ENCODE measurements around the gene XRCC6. TPM values are rescaled to one million over a fixed set of nuclear protein-coding genes. Genes with fewer than 3 reads are reported as not detected.
A peak's percentile ranks its signal among the peaks of the same experiment; 100 is the strongest.

The XRCC6 gene
- total and polyA plus RNA-seq, 9 of the 15 experiments (the other 6 are each of a cell fraction or from before 2014, with no cell fraction given), result 151 to 440 (median 318) TPM

DNA sequence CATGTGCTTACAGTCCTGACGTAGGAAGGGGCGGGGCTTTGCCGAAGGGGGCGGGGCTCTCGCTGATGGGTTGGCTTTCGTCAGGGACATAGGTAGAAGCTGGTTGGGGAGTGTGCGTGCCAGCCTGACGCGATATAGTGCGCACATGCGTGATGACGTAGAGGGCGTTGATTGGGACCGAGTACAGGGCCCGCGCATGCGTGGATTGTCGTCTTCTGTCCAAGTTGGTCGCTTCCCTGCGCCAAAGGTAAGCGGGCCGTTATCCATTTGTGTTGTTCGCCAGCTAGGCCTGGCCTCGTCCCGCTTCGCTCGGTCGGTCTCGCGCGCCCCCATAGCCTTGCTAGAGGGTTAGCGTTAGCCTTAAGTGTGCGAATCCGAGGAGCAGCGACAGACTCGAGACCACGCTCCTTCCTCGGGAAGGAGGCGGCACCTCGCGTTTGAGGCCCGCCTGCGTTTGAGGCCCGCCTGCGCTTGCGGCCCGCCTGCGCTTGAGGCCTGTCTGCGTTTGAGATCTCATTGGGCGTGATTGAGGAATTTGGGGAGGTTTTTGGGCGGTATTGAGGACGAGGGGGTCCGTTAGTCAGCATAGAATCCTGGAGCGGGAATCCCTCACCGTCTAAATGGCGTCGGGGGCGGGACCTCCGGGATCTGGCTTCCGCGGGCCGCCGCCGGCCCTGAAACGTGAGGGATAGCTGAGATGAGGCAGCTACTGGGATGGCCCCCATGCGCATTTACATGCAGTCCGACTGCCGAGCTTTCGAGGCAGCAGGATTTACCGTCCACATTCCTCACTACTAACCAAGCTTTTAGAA is at the start of gene XRCC6 (continued):
- TF ChIP-seq, protein P1, sequence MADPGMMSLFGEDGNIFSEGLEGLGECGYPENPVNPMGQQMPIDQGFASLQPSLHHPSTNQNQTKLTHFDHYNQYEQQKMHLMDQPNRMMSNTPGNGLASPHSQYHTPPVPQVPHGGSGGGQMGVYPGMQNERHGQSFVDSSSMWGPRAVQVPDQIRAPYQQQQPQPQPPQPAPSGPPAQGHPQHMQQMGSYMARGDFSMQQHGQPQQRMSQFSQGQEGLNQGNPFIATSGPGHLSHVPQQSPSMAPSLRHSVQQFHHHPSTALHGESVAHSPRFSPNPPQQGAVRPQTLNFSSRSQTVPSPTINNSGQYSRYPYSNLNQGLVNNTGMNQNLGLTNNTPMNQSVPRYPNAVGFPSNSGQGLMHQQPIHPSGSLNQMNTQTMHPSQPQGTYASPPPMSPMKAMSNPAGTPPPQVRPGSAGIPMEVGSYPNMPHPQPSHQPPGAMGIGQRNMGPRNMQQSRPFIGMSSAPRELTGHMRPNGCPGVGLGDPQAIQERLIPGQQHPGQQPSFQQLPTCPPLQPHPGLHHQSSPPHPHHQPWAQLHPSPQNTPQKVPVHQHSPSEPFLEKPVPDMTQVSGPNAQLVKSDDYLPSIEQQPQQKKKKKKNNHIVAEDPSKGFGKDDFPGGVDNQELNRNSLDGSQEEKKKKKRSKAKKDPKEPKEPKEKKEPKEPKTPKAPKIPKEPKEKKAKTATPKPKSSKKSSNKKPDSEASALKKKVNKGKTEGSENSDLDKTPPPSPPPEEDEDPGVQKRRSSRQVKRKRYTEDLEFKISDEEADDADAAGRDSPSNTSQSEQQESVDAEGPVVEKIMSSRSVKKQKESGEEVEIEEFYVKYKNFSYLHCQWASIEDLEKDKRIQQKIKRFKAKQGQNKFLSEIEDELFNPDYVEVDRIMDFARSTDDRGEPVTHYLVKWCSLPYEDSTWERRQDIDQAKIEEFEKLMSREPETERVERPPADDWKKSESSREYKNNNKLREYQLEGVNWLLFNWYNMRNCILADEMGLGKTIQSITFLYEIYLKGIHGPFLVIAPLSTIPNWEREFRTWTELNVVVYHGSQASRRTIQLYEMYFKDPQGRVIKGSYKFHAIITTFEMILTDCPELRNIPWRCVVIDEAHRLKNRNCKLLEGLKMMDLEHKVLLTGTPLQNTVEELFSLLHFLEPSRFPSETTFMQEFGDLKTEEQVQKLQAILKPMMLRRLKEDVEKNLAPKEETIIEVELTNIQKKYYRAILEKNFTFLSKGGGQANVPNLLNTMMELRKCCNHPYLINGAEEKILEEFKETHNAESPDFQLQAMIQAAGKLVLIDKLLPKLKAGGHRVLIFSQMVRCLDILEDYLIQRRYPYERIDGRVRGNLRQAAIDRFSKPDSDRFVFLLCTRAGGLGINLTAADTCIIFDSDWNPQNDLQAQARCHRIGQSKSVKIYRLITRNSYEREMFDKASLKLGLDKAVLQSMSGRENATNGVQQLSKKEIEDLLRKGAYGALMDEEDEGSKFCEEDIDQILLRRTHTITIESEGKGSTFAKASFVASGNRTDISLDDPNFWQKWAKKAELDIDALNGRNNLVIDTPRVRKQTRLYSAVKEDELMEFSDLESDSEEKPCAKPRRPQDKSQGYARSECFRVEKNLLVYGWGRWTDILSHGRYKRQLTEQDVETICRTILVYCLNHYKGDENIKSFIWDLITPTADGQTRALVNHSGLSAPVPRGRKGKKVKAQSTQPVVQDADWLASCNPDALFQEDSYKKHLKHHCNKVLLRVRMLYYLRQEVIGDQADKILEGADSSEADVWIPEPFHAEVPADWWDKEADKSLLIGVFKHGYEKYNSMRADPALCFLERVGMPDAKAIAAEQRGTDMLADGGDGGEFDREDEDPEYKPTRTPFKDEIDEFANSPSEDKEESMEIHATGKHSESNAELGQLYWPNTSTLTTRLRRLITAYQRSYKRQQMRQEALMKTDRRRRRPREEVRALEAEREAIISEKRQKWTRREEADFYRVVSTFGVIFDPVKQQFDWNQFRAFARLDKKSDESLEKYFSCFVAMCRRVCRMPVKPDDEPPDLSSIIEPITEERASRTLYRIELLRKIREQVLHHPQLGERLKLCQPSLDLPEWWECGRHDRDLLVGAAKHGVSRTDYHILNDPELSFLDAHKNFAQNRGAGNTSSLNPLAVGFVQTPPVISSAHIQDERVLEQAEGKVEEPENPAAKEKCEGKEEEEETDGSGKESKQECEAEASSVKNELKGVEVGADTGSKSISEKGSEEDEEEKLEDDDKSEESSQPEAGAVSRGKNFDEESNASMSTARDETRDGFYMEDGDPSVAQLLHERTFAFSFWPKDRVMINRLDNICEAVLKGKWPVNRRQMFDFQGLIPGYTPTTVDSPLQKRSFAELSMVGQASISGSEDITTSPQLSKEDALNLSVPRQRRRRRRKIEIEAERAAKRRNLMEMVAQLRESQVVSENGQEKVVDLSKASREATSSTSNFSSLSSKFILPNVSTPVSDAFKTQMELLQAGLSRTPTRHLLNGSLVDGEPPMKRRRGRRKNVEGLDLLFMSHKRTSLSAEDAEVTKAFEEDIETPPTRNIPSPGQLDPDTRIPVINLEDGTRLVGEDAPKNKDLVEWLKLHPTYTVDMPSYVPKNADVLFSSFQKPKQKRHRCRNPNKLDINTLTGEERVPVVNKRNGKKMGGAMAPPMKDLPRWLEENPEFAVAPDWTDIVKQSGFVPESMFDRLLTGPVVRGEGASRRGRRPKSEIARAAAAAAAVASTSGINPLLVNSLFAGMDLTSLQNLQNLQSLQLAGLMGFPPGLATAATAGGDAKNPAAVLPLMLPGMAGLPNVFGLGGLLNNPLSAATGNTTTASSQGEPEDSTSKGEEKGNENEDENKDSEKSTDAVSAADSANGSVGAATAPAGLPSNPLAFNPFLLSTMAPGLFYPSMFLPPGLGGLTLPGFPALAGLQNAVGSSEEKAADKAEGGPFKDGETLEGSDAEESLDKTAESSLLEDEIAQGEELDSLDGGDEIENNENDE (IDR thresholded peaks at IDR 0.05; ENCODE audit: low read depth, low read length), result no peak
- TF ChIP-seq ZBTB2 (IDR thresholded peaks at IDR 0.05) (peak; percentile 98), SP1 (CRISPR knock-in tag; IDR thresholded peaks at IDR 0.05) (peak; percentile 70), ZNF717 (CRISPR knock-in tag; IDR thresholded peaks at IDR 0.05) (no peak), ZNF133 (CRISPR knock-in tag; IDR thresholded peaks at IDR 0.05) (no peak), CLOCK (CRISPR knock-in tag; IDR thresholded peaks at IDR 0.05; ENCODE audit: borderline replicate concordance) (no peak), POLR2G (IDR thresholded peaks at IDR 0.05; ENCODE audit: low read depth, low read length) (peak; percentile 75), TFAM (CRISPR knock-in tag; conservative IDR thresholded peaks at IDR 0.05) (no peak), ZNF408 (CRISPR knock-in tag; IDR thresholded peaks at IDR 0.05; ENCODE audit: low read depth) (no peak)
- TF ChIP-seq, protein P2, sequence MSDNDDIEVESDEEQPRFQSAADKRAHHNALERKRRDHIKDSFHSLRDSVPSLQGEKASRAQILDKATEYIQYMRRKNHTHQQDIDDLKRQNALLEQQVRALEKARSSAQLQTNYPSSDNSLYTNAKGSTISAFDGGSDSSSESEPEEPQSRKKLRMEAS (CRISPR knock-in tag; IDR thresholded peaks at IDR 0.05), result peak; percentile 64; the same call in 1 of the 2 replicates

Data from K562 (cell line).